H1 (cell line): Measurements from ENCODE around the gene JAKMIP2. TPM values are rescaled to one million over a fixed set of nuclear protein-coding genes. Genes with fewer than 3 reads are reported as not detected.

ENCODE experiments used
- CTCF ChIA-PET: fragments of 300-600 bp; sonication (Branson Sonifier 250); formaldehyde crosslinking; loops from one replicate; lab custom pipeline; 2021; ENCODE audit not compliant: partially characterized antibody; lab: Charles Lee
- POLR2A ChIA-PET: fragments of 300-600 bp; sonication (Branson Sonifier 250); formaldehyde crosslinking; loops from one replicate; lab custom pipeline; 2021; ENCODE audit warnings: inconsistent platforms; ENCODE audit not compliant: partially characterized antibody; lab: Charles Lee
- DNase-seq, 2 experiments: peaks; one replicate each; pipeline versions ENCODE4 v3.0.0 to v3.0.0-alpha.2; 2010 to 2022; ENCODE audit warnings: low spot score in 2 of 2, low read depth in 1 of 2, mixed read lengths in 1 of 2
- FAIRE-seq: peaks from 2 replicates; lab custom pipeline; 2011; peaks lifted over from hg19 to GRCh38; lab: Jason Lieb, UNC
- H2AFZ ChIP-seq: 2 replicates; pipeline ENCODE4 v1.8.1; 2012; ENCODE audit warnings: low read length, inconsistent platforms
- H2AK5ac ChIP-seq: 2 replicates; pipeline ENCODE4 v1.6.1; 2013; ENCODE audit warnings: low read depth, low read length
- H2BK120ac ChIP-seq: replicated peaks from 2 replicates; pipeline ENCODE3; 2013; ENCODE audit warnings: low read depth, low read length, inconsistent platforms
- H2BK12ac ChIP-seq: 2 replicates; pipeline ENCODE4 v1.6.1; 2013; ENCODE audit warnings: low read depth, low read length
- H2BK15ac ChIP-seq: 2 replicates; pipeline ENCODE4 v1.6.1; 2013; ENCODE audit warnings: low read length
- H2BK20ac ChIP-seq: 2 replicates; pipeline ENCODE4 v1.6.1; 2013; ENCODE audit warnings: low read length
- H2BK5ac ChIP-seq: 2 replicates; pipeline ENCODE4 v1.6.1; 2013; ENCODE audit warnings: low read depth, low read length
- H3K14ac ChIP-seq: 2 replicates; pipeline ENCODE4 v1.6.1; 2013; ENCODE audit warnings: inconsistent platforms; ENCODE audit not compliant: insufficient read length
- H3K18ac ChIP-seq: 2 replicates; pipeline ENCODE4 v1.6.1; 2013; ENCODE audit warnings: low read length; ENCODE audit errors: extremely low read depth
- H3K23ac ChIP-seq: 2 replicates; pipeline ENCODE4 v1.6.1; 2013; ENCODE audit warnings: inconsistent platforms; ENCODE audit not compliant: insufficient read length
- H3K23me2 ChIP-seq: 2 replicates; pipeline ENCODE4 v1.6.1; 2013; ENCODE audit warnings: low read depth, low read length
- H3K27ac ChIP-seq: 2 replicates; pipeline ENCODE4 v1.6.1; 2011; ENCODE audit warnings: low read depth, low read length, inconsistent platforms
- H3K27me3 ChIP-seq, 4 experiments: replicated peaks in 1 of 4; 1 replicate in 1 of 4; 2 replicates in 3 of 4; pipeline versions ENCODE4 v1.6.1 to v1.8.1; 2011 to 2013; ENCODE audit warnings: low read length in 3 of 4, mild to moderate bottlenecking in 3 of 4, inconsistent platforms in 2 of 4, mixed read lengths in 2 of 4, moderate library complexity in 1 of 4; ENCODE audit not compliant: control insufficient read depth in 3 of 4, insufficient read depth in 3 of 4; ENCODE audit errors: extremely low read depth in 1 of 4
- H3K36me3 ChIP-seq, 4 experiments: 2 replicates each; pipeline versions ENCODE4 v1.6.1 to v1.8.1; 2011 to 2013; ENCODE audit warnings: mild to moderate bottlenecking in 4 of 4, low read length in 3 of 4, moderate library complexity in 2 of 4, control low read depth in 1 of 4, inconsistent platforms in 1 of 4; ENCODE audit not compliant: insufficient read depth in 4 of 4, control insufficient read depth in 2 of 4
- H3K4ac ChIP-seq: replicated peaks from 2 replicates; pipeline ENCODE3; 2013; ENCODE audit warnings: low read length, low read depth, mixed read lengths, inconsistent platforms; ENCODE audit not compliant: insufficient read length
- H3K4me1 ChIP-seq, 4 experiments: replicated peaks in 1 of 4; 1 replicate in 1 of 4; 2 replicates in 3 of 4; pipeline versions ENCODE4 v1.6.1 to v1.8.1; 2011 to 2013; ENCODE audit warnings: low read length in 3 of 4, inconsistent platforms in 2 of 4, mixed read lengths in 1 of 4; ENCODE audit not compliant: insufficient read depth in 4 of 4, control insufficient read depth in 3 of 4
- H3K4me2 ChIP-seq, 2 experiments: 2 replicates each; pipeline versions ENCODE4 v1.6.1 to v1.8.1; 2011 to 2013; ENCODE audit warnings: low read depth in 2 of 2, low read length in 2 of 2, control low read depth in 1 of 2, inconsistent platforms in 1 of 2, mild to moderate bottlenecking in 1 of 2; ENCODE audit not compliant: insufficient read depth in 1 of 2
- H3K4me3 ChIP-seq, 4 experiments: fragments of 200-600, 300-600 bp in 1 of 4; sonication (generic), shearing (Covaris generic), sonication (Bioruptor Twin) in 1 of 4; 2 replicates each; pipeline versions ENCODE4 v1.5.1 to v1.8.1; 2011 to 2016; ENCODE audit warnings: low read length in 4 of 4, low read depth in 3 of 4, control low read depth in 2 of 4, inconsistent platforms in 2 of 4, mild to moderate bottlenecking in 2 of 4, mixed read lengths in 1 of 4, moderate library complexity in 1 of 4; ENCODE audit not compliant: insufficient read depth in 2 of 4; ENCODE audit errors: extremely low read depth in 1 of 4
- H3K56ac ChIP-seq: replicated peaks from 2 replicates; pipeline ENCODE3; 2013; ENCODE audit warnings: low read depth, mild to moderate bottlenecking, mixed read lengths, low read length, inconsistent platforms; ENCODE audit not compliant: insufficient read length
- H3K79me1 ChIP-seq: 2 replicates; pipeline ENCODE4 v1.6.1; 2013; ENCODE audit warnings: low read depth, low read length, control low read depth
- H3K79me2 ChIP-seq, 2 experiments: 2 replicates each; pipeline versions ENCODE4 v1.6.1 to v1.8.1; 2012 to 2013; ENCODE audit warnings: low read length in 2 of 2, mild to moderate bottlenecking in 2 of 2, inconsistent platforms in 1 of 2; ENCODE audit not compliant: insufficient read depth in 2 of 2, control insufficient read depth in 1 of 2
- H3K9ac ChIP-seq, 4 experiments: replicated peaks in 1 of 4; 1 replicate in 1 of 4; 2 replicates in 3 of 4; pipeline versions ENCODE4 v1.6.1 to v1.8.1; 2011 to 2013; ENCODE audit warnings: low read depth in 3 of 4, low read length in 3 of 4, control low read depth in 2 of 4, mild to moderate bottlenecking in 2 of 4, moderate library complexity in 2 of 4, inconsistent platforms in 1 of 4; ENCODE audit errors: extremely low read depth in 1 of 4
- H3K9me3 ChIP-seq, 2 experiments: 2 replicates each; pipeline versions ENCODE4 v1.6.1 to v1.8.1; 2012 to 2013; ENCODE audit warnings: mild to moderate bottlenecking in 2 of 2, moderate library complexity in 2 of 2, control low read depth in 1 of 2, inconsistent platforms in 1 of 2, low read depth in 1 of 2, low read length in 1 of 2, mixed read lengths in 1 of 2; ENCODE audit not compliant: insufficient read depth in 2 of 2
- H4K20me1 ChIP-seq, 2 experiments: replicated peaks in 1 of 2; 2 replicates each; pipeline versions ENCODE3 to v1.8.1; 2011 to 2013; ENCODE audit warnings: inconsistent platforms in 2 of 2, low read length in 2 of 2, mild to moderate bottlenecking in 1 of 2; ENCODE audit not compliant: insufficient read depth in 2 of 2, control insufficient read depth in 1 of 2
- H4K5ac ChIP-seq: 2 replicates; pipeline ENCODE4 v1.6.1; 2013; ENCODE audit warnings: low read length, low read depth, mixed read lengths, inconsistent platforms; ENCODE audit not compliant: insufficient read length
- H4K8ac ChIP-seq: 2 replicates; pipeline ENCODE4 v1.8.0; 2013; ENCODE audit warnings: mild to moderate bottlenecking, moderate library complexity, low read length, inconsistent platforms; ENCODE audit not compliant: insufficient read depth; ENCODE audit errors: extremely low read depth
- H4K91ac ChIP-seq: replicated peaks from 2 replicates; pipeline ENCODE3; 2013; ENCODE audit warnings: low read length, mixed read lengths, inconsistent platforms; ENCODE audit not compliant: insufficient read length
- TAF1 ChIP-seq: IDR thresholded peaks from 2 replicates; pipeline ENCODE4 v1.6.1; 2011; ENCODE audit warnings: mild to moderate bottlenecking, low read depth, low read length
- ZNF274 ChIP-seq: IDR thresholded peaks from 2 replicates; pipeline ENCODE4 v1.7.0; 2012; ENCODE audit warnings: low read length, borderline replicate concordance; ENCODE audit errors: extremely low read depth
- polyA plus RNA-seq, 7 experiments: library from polyadenylated mRNA; depleted of rRNA in 3 of 7; stranded (reverse) in 5 of 7; unstranded in 2 of 7; fragments of >200 nt in 5 of 7; fragments of 200-250 nt in 2 of 7; gene quantifications; 1 replicate in 5 of 7; 2 replicates in 1 of 7; 4 replicates in 1 of 7; pipeline versions ENCODE4 v1.2.1 to v1.2.3, GENCODE V29; 2011 to 2013; ENCODE audit warnings: missing spikeins in 2 of 7, mixed read lengths in 2 of 7
- total RNA-seq: library from RNA; stranded (reverse); fragmentation: NEBNext Ultra II Directional; extraction: Animal tissue kit (Norgen Biotek cat#: 25700); gene quantifications from 2 replicates; pipeline ENCODE4 v1.2.1, GENCODE V29; 2021

Gene JAKMIP2
- total and polyA plus RNA-seq, 2 of the 8 experiments (the other 6 are each of a cell fraction or from before 2014, with no cell fraction given): 2.4 to 13.6 TPM

DNA sequence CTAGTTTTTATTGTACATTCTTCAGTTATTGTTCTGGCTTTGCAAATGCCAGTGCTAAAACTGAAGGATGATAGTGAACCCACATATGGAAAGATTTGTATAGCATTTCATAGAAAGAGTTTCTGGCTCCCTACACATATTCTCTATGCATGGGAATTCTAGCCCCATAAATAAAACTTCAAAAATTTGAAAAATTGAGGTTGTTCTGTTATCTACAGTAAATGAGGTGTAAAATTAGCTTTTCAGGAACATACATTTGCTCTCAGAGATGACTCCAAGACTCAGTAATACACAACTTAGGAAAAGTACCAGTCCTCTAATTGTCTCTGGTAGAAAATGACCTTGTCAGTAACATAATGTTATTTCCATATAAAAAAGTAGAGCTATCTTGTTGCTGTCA lies 192.4 kb downstream of the JAKMIP2 start:
- H3K14ac ChIP-seq: no peak overlapping the region
- no peak overlapping the region for H2BK20ac ChIP-seq
- no peak overlapping the region for H2BK12ac ChIP-seq
- DNase-seq: no peak
- CTCF ChIA-PET: interaction anchor here (1.2 to 1.5 kb wide), 2 partner anchors 9 to 13 kb away, joined by 3 read pairs; no protein-coding TSS in a partner anchor
- POLR2A ChIA-PET: interaction anchor here (1.3 kb wide), 1 partner anchor 8 kb away, joined by 3 read pairs; no protein-coding TSS in a partner anchor
- no peak overlapping the region for H4K8ac ChIP-seq
- H3K9ac ChIP-seq: no peak overlapping the region
- no peak overlapping the region for H3K4ac ChIP-seq
- H3K23ac ChIP-seq: no peak overlapping the region
- peaks cover 3 to 4% of the 10 kb centered on the region in 2 experiments for H4K20me1 ChIP-seq
- no peak overlapping the region for H4K5ac ChIP-seq
- H4K91ac ChIP-seq: no peak overlapping the region
- peaks cover 2 to 44% (median 12%) of the 10 kb centered on the region in 4 experiments; a peak in 6 of 8 replicates for H3K36me3 ChIP-seq
- H2BK120ac ChIP-seq: no peak overlapping the region
- no peak overlapping the region for H2AK5ac ChIP-seq
- TF ChIP-seq ZNF274 (no peak), TAF1 (no peak)
- H3K56ac ChIP-seq: no peak overlapping the region
- H3K4me2 ChIP-seq: no peak overlapping the region
- no peaks in the 10 kb centered on the region for H3K9me3 ChIP-seq
- no peak overlapping the region for H2BK5ac ChIP-seq
- no peak overlapping the region for H3K27ac ChIP-seq
- H3K4me3 ChIP-seq: no peak overlapping the region
- no peak for FAIRE-seq
- H3K18ac ChIP-seq: no peak overlapping the region
- no peaks in the 10 kb centered on the region for H3K23me2 ChIP-seq
- H3K27me3 ChIP-seq: no peaks in the 10 kb centered on the region
- no peaks in the 10 kb centered on the region for H3K79me1 ChIP-seq
- H3K79me2 ChIP-seq: peaks cover 0 to 52% of the 10 kb centered on the region in 2 experiments; a peak in 2 of 4 replicates
- no peak overlapping the region for H2BK15ac ChIP-seq
- no peaks in the 10 kb centered on the region; a peak in 1 of 7 replicates for H3K4me1 ChIP-seq
- no peak overlapping the region for H2AFZ ChIP-seq
